Measurements from ENCODE around the gene UBL4B. TPM values are rescaled to one million over a fixed set of nuclear protein-coding genes. Genes with fewer than 3 reads are reported as not detected.

UBL4B gene
- total RNA-seq, 4 donors from 2014 or later = 0.27 to 0.67 TPM; not detected in 2

DNA sequence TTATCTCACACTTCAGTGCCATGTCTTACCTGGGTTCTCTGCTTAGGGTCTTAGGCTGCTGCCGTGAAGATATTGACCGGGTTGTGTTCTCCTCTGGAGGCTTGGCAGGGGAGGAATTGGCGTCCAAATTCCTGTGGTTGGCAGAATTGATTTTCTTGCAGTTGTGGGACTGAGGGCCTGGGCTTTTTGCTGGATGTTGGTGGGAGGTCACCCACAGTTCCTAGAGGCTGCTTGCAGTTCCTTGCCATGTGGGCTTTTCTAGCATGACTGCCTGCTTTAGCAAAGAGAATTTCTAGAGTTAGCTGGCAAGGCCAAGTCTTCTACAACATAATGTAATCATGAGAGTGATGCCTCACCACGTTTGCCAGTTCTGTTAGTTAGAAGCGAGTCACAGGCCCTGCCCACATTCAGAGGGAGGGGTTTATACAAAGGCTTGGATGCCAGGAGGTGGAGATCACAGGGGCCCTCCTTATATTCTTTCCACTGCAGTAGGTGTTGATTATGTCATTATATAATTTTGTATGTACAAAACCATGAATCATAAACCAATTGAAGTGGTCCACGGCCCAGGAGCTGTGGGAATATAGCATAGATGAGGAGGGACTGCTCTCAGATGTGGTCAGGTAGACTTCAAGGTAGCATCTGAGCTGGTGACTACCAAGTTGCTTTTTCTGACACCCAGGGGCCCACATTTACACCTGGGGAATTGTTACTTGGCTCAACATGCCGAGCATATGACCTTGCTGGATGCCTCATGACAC is 6.6 kb downstream of the UBL4B start:
- H3K9me3 ChIP-seq = peaks cover 0 to 4% (median 0%) of the 10 kb centered on the region in 3 donors
- H3K4me3 ChIP-seq = no peak overlapping the region
- H3K27ac ChIP-seq = no peak overlapping the region
- 66 to 100% methylated on average over 1 to 3 of the region's 7 CpGs for whole genome bisulfite sequencing, 2 donors (ENCODE audit: low coverage in 1 of 2)
- no peaks in the 10 kb centered on the region for H3K36me3 ChIP-seq
- no peak for ATAC-seq
- H3K4me1 ChIP-seq = no peaks in the 10 kb centered on the region
- peaks cover 9% of the 10 kb centered on the region for H3K27me3 ChIP-seq
- no peak for TF ChIP-seq EP300 (IDR thresholded peaks at IDR 0.05)
- no peak for TF ChIP-seq POLR2A (IDR thresholded peaks at IDR 0.05)
- TF ChIP-seq, protein P1, sequence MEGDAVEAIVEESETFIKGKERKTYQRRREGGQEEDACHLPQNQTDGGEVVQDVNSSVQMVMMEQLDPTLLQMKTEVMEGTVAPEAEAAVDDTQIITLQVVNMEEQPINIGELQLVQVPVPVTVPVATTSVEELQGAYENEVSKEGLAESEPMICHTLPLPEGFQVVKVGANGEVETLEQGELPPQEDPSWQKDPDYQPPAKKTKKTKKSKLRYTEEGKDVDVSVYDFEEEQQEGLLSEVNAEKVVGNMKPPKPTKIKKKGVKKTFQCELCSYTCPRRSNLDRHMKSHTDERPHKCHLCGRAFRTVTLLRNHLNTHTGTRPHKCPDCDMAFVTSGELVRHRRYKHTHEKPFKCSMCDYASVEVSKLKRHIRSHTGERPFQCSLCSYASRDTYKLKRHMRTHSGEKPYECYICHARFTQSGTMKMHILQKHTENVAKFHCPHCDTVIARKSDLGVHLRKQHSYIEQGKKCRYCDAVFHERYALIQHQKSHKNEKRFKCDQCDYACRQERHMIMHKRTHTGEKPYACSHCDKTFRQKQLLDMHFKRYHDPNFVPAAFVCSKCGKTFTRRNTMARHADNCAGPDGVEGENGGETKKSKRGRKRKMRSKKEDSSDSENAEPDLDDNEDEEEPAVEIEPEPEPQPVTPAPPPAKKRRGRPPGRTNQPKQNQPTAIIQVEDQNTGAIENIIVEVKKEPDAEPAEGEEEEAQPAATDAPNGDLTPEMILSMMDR (IDR thresholded peaks at IDR 0.05) = no peak
- no peak for TF ChIP-seq POLR2AphosphoS5 (IDR thresholded peaks at IDR 0.05)

DNA sequence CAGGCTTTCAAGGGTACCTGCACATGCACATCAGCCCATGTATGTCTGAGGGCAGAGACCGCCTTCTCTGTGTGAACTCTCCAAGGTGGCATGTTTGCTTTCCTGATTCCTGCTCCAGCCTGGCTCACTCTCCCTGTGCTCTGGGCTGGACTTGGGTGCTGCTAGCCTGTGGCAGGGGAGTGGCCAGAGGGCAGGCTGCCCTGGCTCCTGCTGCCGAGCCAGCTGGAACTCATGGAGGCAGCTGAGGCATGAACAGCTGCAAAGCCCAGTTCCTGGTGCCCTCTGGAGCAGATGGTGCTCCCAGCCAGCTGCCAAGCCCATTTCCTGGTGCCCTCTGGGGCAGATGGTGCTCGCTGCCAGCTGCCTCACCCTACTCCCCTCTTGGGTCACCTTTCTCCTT is 7.6 kb downstream of the UBL4B start:
- WGBS, 2 donors (ENCODE audit: low coverage in 1 of 2) = 93 to 100% methylated on average over 1 to 2 of the region's 3 CpGs
- no peak for ATAC-seq
- Histone ChIP-seq H3K27ac (no peak overlapping the region), H3K9me3 (peaks cover 0 to 11% (median 0%) of the 10 kb centered on the region in 3 donors), H3K4me3 (no peak overlapping the region), H3K4me1 (no peaks in the 10 kb centered on the region), H3K27me3 (peaks cover 12% of the 10 kb centered on the region), H3K36me3 (no peaks in the 10 kb centered on the region)
- TF ChIP-seq, protein P1 (IDR thresholded peaks at IDR 0.05) = no peak
- TF ChIP-seq POLR2A (IDR thresholded peaks at IDR 0.05) (no peak), EP300 (IDR thresholded peaks at IDR 0.05) (no peak), POLR2AphosphoS5 (IDR thresholded peaks at IDR 0.05) (no peak)

DNA sequence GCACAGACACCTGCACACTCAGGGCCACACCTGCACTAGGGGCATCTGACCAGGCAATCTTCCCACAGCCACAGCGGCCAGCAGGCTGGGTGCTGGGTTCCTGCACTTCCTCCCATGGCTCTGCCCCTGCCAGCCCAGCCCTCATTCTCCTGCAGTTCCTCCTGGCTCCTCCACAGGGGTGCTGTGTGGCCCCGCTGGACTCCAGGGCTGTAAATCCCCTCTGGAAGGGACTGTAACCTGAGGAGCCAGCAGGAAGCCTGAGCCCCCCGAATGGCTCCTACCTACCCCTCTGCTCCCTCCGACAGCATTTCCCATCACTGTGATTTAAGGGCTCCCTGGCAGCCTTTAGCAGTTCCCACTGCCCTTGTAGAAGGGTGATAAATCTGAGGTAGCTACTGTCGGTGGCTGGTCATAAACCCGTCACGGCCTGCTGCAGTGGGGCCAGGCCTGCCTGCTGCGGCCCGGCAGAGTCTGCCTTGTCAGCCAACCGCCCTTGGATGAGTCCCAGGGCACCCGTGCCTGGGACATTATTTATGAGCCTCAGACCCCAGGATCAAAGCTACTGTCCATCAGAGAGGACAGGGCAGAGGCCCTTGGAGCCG is 8.8 kb downstream of the UBL4B start:
- Histone ChIP-seq H3K9me3 (peaks cover 0 to 15% (median 0%) of the 10 kb centered on the region in 3 donors), H3K27me3 (peaks cover 17% of the 10 kb centered on the region), H3K4me1 (no peaks in the 10 kb centered on the region), H3K27ac (no peak overlapping the region), H3K36me3 (no peaks in the 10 kb centered on the region), H3K4me3 (no peak overlapping the region)
- no peak for TF ChIP-seq POLR2A (IDR thresholded peaks at IDR 0.05)
- TF ChIP-seq EP300 (IDR thresholded peaks at IDR 0.05) = no peak
- TF ChIP-seq POLR2AphosphoS5 (IDR thresholded peaks at IDR 0.05) = no peak
- TF ChIP-seq, protein P1 (IDR thresholded peaks at IDR 0.05) = no peak
- 0 to 80% methylated on average over 1 to 2 of the region's 12 CpGs for WGBS, 2 donors (ENCODE audit: low coverage in 1 of 2)
- ATAC-seq = no peak

DNA sequence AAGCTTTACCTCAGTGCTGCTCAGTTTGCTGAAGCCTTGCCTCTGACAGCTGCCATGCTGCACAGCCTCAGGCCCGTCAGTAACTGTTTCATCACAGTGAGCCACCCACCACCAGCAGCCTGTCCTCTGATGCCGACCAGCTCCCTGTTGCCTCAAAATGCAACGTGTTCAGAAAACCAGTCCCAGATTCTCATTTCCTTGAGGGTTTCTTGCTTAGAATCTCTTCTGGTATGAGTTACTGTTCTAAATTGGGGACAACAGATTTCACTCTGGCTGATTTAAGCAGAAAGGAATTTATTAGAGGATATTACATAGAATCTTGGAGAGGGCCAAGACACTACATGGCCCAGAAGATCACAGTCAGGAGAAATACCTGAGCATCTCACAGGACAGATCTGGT is 11.0 kb downstream of the UBL4B start:
- peaks cover 0 to 19% (median 0%) of the 10 kb centered on the region in 3 donors for H3K9me3 ChIP-seq
- 78% methylated on average over 3 of the region's 3 CpGs; no CpG with 5 or more reads in 1 of the 2 donors for WGBS, 2 donors (ENCODE audit: low coverage in 1 of 2)
- ATAC-seq = no peak
- H3K27ac ChIP-seq = no peak overlapping the region
- TF ChIP-seq EP300 (IDR thresholded peaks at IDR 0.05) = no peak
- TF ChIP-seq POLR2A (IDR thresholded peaks at IDR 0.05) = no peak
- no peak for TF ChIP-seq POLR2AphosphoS5 (IDR thresholded peaks at IDR 0.05)
- TF ChIP-seq, protein P1 (IDR thresholded peaks at IDR 0.05) = no peak
- H3K4me3 ChIP-seq = no peak overlapping the region
- H3K27me3 ChIP-seq = peaks cover 21% of the 10 kb centered on the region
- H3K4me1 ChIP-seq = no peaks in the 10 kb centered on the region
- H3K36me3 ChIP-seq = no peaks in the 10 kb centered on the region

Data from gastroesophageal sphincter (tissue), 4 donors.